H1 (cell line): Measurements from ENCODE around the gene U2SURP.

Experiments
- ATF2 ChIP-seq: IDR thresholded peaks from 2 replicates; pipeline ENCODE4 v1.6.1; 2012; ENCODE audit warnings: low read length, inconsistent platforms
- BRCA1 ChIP-seq: IDR thresholded peaks from 2 replicates; pipeline ENCODE4 v1.6.1; 2012; ENCODE audit warnings: low read depth, low read length, improper control_type of control experiment
- CHD2 ChIP-seq: IDR thresholded peaks from 2 replicates; pipeline ENCODE4 v1.6.1; 2012; ENCODE audit warnings: low read length, improper control_type of control experiment
- CTCF ChIP-seq, 3 experiments: IDR thresholded peaks; 1 replicate in 2 of 3; 2 replicates in 1 of 3; pipeline versions ENCODE4 v1.5.1 to v1.6.1; 2011; ENCODE audit warnings: low read length in 3 of 3, mild to moderate bottlenecking in 3 of 3, inconsistent platforms in 2 of 3, low read depth in 1 of 3, moderate library complexity in 1 of 3; ENCODE audit not compliant: insufficient read depth in 1 of 3; ENCODE audit errors: control extremely low read depth in 1 of 3
- EZH2 ChIP-seq: fragments of 200-600 bp; sonication (generic); IDR thresholded peaks from 2 replicates; pipeline ENCODE4 v1.7.1; 2012; ENCODE audit warnings: low read depth, mild to moderate bottlenecking, moderate library complexity, low read length, inconsistent platforms; ENCODE audit not compliant: severe bottlenecking
- MAFK ChIP-seq: IDR thresholded peaks from 2 replicates; pipeline ENCODE4 v1.6.1; 2012; ENCODE audit warnings: low read depth, mild to moderate bottlenecking, improper control_type of control experiment, low read length
- POLR2A ChIP-seq, 2 experiments: IDR thresholded peaks; 1 replicate in 1 of 2; 2 replicates in 1 of 2; pipeline ENCODE4 v1.6.1; 2011; ENCODE audit warnings: low read depth in 2 of 2, low read length in 2 of 2, mild to moderate bottlenecking in 2 of 2; ENCODE audit errors: control extremely low read depth in 1 of 2
- POLR2AphosphoS5 ChIP-seq: IDR thresholded peaks from 2 replicates; pipeline ENCODE4 v1.6.1; 2011; ENCODE audit warnings: low read depth, low read length
- SIRT6 ChIP-seq: IDR thresholded peaks from one replicate; pipeline ENCODE4 v1.7.1; 2012; ENCODE audit warnings: low read length, inconsistent platforms
- SP4 ChIP-seq: IDR thresholded peaks from 2 replicates; pipeline ENCODE4 v1.6.1; 2012; ENCODE audit warnings: low read length, inconsistent platforms

- peak in 1 of 3 experiments; percentile 36; a peak in 2 of 4 replicates for TF ChIP-seq CTCF (IDR thresholded peaks at IDR 0.05; ENCODE audit: control extremely low read depth in 1 of 3, insufficient read depth in 1 of 3, low read depth in 1 of 3, low read length in 3 of 3)
- no peak for TF ChIP-seq MAFK
- no peak for TF ChIP-seq SIRT6
- TF ChIP-seq POLR2AphosphoS5 = no peak
- no peak for TF ChIP-seq BRCA1
- TF ChIP-seq CHD2 = no peak
- no peak for TF ChIP-seq POLR2A (IDR thresholded peaks at IDR 0.05; ENCODE audit: control extremely low read depth in 1 of 2, low read depth in 2 of 2, low read length in 2 of 2)
- no peak for TF ChIP-seq EZH2
- TF ChIP-seq SP4 = no peak
- TF ChIP-seq ATF2 = no peak
Observed at GRCh38 chr3:143016321-143016972, 15.1 kb downstream of the U2SURP start.
